CD4-positive, alpha-beta memory T cell (primary cell): Measurements from ENCODE around the gene MACROD2. TPM values are rescaled to one million over a fixed set of nuclear protein-coding genes. Genes with fewer than 3 reads are reported as not detected.
A peak's percentile ranks its signal among the peaks of the same experiment; 100 is the strongest.

Experiments
- CTCF ChIA-PET: fragments of 350-600 bp; sonication (Branson Sonifier 250); formaldehyde crosslinking; loops from one replicate; lab custom pipeline; 2021; ENCODE audit warnings: inconsistent platforms; ENCODE audit not compliant: partially characterized antibody; lab: Charles Lee
- POLR2A ChIA-PET: fragments of 350-600 bp; sonication (Branson Sonifier 250); formaldehyde crosslinking; loops from one replicate; lab custom pipeline; 2021; ENCODE audit not compliant: partially characterized antibody; lab: Charles Lee
- DNase-seq, 5 donors: peaks; one replicate each; pipeline versions ENCODE4 v3.0.0 to v3.0.0-alpha.2; 2020 to 2022; ENCODE audit warnings: mixed read lengths in 1 of 5
- H3K27ac ChIP-seq: one replicate; pipeline ENCODE4 v1.7.0; 2013; ENCODE audit warnings: low read depth, low read length
- H3K27me3 ChIP-seq: 2 replicates; pipeline ENCODE4 v1.7.0; 2013; ENCODE audit warnings: mild to moderate bottlenecking, low read length, moderate library complexity; ENCODE audit not compliant: insufficient read depth
- H3K36me3 ChIP-seq: 2 replicates; pipeline ENCODE4 v1.7.0; 2013; ENCODE audit warnings: mild to moderate bottlenecking, low read length, moderate library complexity; ENCODE audit not compliant: insufficient read depth
- H3K4me1 ChIP-seq: 2 replicates; pipeline ENCODE4 v1.7.0; 2013; ENCODE audit warnings: mild to moderate bottlenecking, low read length, moderate library complexity; ENCODE audit not compliant: insufficient read depth
- H3K4me3 ChIP-seq, 2 donors: one replicate each; pipeline ENCODE4 v1.7.0; 2013; ENCODE audit warnings: low read length in 2 of 2, mild to moderate bottlenecking in 1 of 2
- H3K9me3 ChIP-seq, 2 donors: one replicate each; pipeline ENCODE4 v1.7.0; 2013; ENCODE audit warnings: low read length in 2 of 2, control low read depth in 1 of 2; ENCODE audit not compliant: control insufficient read depth in 1 of 2
- H3K27ac Mint-ChIP-seq, 7 donors: one replicate each; pipeline ENCODE4 v1.8.0; 2020 to 2021; ENCODE audit warnings: mixed read lengths in 7 of 7, mild to moderate bottlenecking in 6 of 7, inconsistent platforms in 3 of 7, moderate library complexity in 3 of 7
- H3K27me3 Mint-ChIP-seq, 2 donors: one replicate each; pipeline ENCODE4 v1.8.0; 2020 to 2021; ENCODE audit warnings: mixed read lengths in 2 of 2
- H3K36me3 Mint-ChIP-seq, 2 donors: one replicate each; pipeline ENCODE4 v1.8.0; 2020 to 2021; ENCODE audit warnings: mixed read lengths in 2 of 2, inconsistent platforms in 1 of 2, mild to moderate bottlenecking in 1 of 2
- H3K4me1 Mint-ChIP-seq, 4 donors: one replicate each; pipeline ENCODE4 v1.8.0; 2020 to 2021; ENCODE audit warnings: mixed read lengths in 4 of 4, mild to moderate bottlenecking in 1 of 4
- H3K4me3 Mint-ChIP-seq, 8 donors: one replicate each; pipeline ENCODE4 v1.8.0; 2020 to 2021; ENCODE audit warnings: mixed read lengths in 8 of 8, mild to moderate bottlenecking in 7 of 8, moderate library complexity in 6 of 8, inconsistent platforms in 3 of 8
- H3K9me3 Mint-ChIP-seq, 8 donors: one replicate each; pipeline ENCODE4 v1.8.0; 2020 to 2021; ENCODE audit warnings: mixed read lengths in 8 of 8, mild to moderate bottlenecking in 5 of 8, inconsistent platforms in 3 of 8, moderate library complexity in 1 of 8
- intact Hi-C: fragments of 100-400 bp; cut with micrococcal nuclease; formaldehyde crosslinking; loops from one replicate; pipeline ENCODE4 v1.15.1; 2023
- polyA plus RNA-seq, 2 donors: library from polyadenylated mRNA; unstranded; fragments of 300-500 nt; fragmentation: Illumina TruSeq; gene quantifications; one replicate each; pipeline ENCODE4 v1.2.3, GENCODE V29; 2021
- total RNA-seq, 2 experiments: library from RNA; stranded (reverse); gene quantifications; one replicate each; pipeline ENCODE4 v1.2.3, GENCODE V29; 2021

The MACROD2 gene
- total and polyA plus RNA-seq, 4 experiments from 2014 or later, result not detected

- ChIA-PET POLR2A (no interaction called here), CTCF (no interaction called here)
- no peak overlapping the region for H3K27ac ChIP-seq
- no peaks in the 10 kb centered on the region for H3K9me3 ChIP-seq
- H3K4me1 ChIP-seq, result no peaks in the 10 kb centered on the region
- H3K27me3 Mint-ChIP-seq, result no peaks in the 10 kb centered on the region
- no peak overlapping the region for H3K27ac Mint-ChIP-seq
- no peaks in the 10 kb centered on the region for H3K36me3 Mint-ChIP-seq
- no peaks in the 10 kb centered on the region for H3K36me3 ChIP-seq
- no peaks in the 10 kb centered on the region for H3K27me3 ChIP-seq
- no peak for DNase-seq
- no peak overlapping the region for H3K4me3 ChIP-seq
- intact Hi-C loops, result no loop called here
- no peak overlapping the region for H3K4me3 Mint-ChIP-seq
- peaks cover 8 to 21% (median 13%) of the 10 kb centered on the region in 8 donors for H3K9me3 Mint-ChIP-seq
- no peaks in the 10 kb centered on the region for H3K4me1 Mint-ChIP-seq
Measured at GRCh38 chr20:14932040-14932439, 936.7 kb downstream of the MACROD2 start.

- ChIA-PET CTCF (no interaction called here), POLR2A (no interaction called here)
- no peak overlapping the region for H3K27ac Mint-ChIP-seq
- no peak overlapping the region for H3K4me3 Mint-ChIP-seq
- Histone ChIP-seq H3K27me3 (no peaks in the 10 kb centered on the region), H3K4me1 (no peaks in the 10 kb centered on the region), H3K4me3 (no peak overlapping the region), H3K9me3 (no peaks in the 10 kb centered on the region), H3K36me3 (no peaks in the 10 kb centered on the region), H3K27ac (no peak overlapping the region)
- peaks cover 8 to 30% (median 12%) of the 10 kb centered on the region in 8 donors for H3K9me3 Mint-ChIP-seq
- H3K4me1 Mint-ChIP-seq, result no peaks in the 10 kb centered on the region
- DNase-seq, result no peak
- H3K36me3 Mint-ChIP-seq, result no peaks in the 10 kb centered on the region
- intact Hi-C loops, result no loop called here
- H3K27me3 Mint-ChIP-seq, result no peaks in the 10 kb centered on the region
Measured at GRCh38 chr20:14935285-14935684, 940.0 kb downstream of the MACROD2 start.

GRCh38 chr20:14937021-14937420, 941.7 kb downstream of the MACROD2 start:
- no peaks in the 10 kb centered on the region for H3K4me1 Mint-ChIP-seq
- no peaks in the 10 kb centered on the region for H3K4me1 ChIP-seq
- no peak overlapping the region for H3K27ac ChIP-seq
- H3K9me3 ChIP-seq, result no peaks in the 10 kb centered on the region
- POLR2A ChIA-PET, result no interaction called here
- H3K4me3 ChIP-seq, result no peak overlapping the region
- no peaks in the 10 kb centered on the region for H3K27me3 Mint-ChIP-seq
- no peaks in the 10 kb centered on the region for H3K36me3 Mint-ChIP-seq
- no peaks in the 10 kb centered on the region for H3K27me3 ChIP-seq
- H3K36me3 ChIP-seq, result no peaks in the 10 kb centered on the region
- H3K4me3 Mint-ChIP-seq, result no peak overlapping the region
- intact Hi-C loops, result no loop called here
- peaks cover 11 to 41% (median 21%) of the 10 kb centered on the region in 8 donors for H3K9me3 Mint-ChIP-seq
- CTCF ChIA-PET, result no interaction called here
- no peak overlapping the region for H3K27ac Mint-ChIP-seq
- no peak for DNase-seq

- Mint-ChIP-seq H3K4me1 (no peaks in the 10 kb centered on the region), H3K27ac (no peak overlapping the region), H3K9me3 (peaks cover 13 to 41% (median 22%) of the 10 kb centered on the region in 8 donors), H3K4me3 (no peak overlapping the region), H3K36me3 (no peaks in the 10 kb centered on the region), H3K27me3 (no peaks in the 10 kb centered on the region)
- intact Hi-C loops, result no loop called here
- no peaks in the 10 kb centered on the region for H3K27me3 ChIP-seq
- no peaks in the 10 kb centered on the region for H3K9me3 ChIP-seq
- DNase-seq, result no peak
- H3K4me3 ChIP-seq, result no peak overlapping the region
- ChIA-PET POLR2A (no interaction called here), CTCF (no interaction called here)
- no peaks in the 10 kb centered on the region for H3K36me3 ChIP-seq
- H3K4me1 ChIP-seq, result no peaks in the 10 kb centered on the region
- no peak overlapping the region for H3K27ac ChIP-seq
Measured at GRCh38 chr20:14937846-14938245, 942.5 kb downstream of the MACROD2 start.

GRCh38 chr20:14947536-14947935, 952.2 kb downstream of the MACROD2 start:
- Mint-ChIP-seq H3K27me3 (no peaks in the 10 kb centered on the region), H3K27ac (no peak overlapping the region), H3K9me3 (peaks cover 0 to 21% (median 10%) of the 10 kb centered on the region in 8 donors), H3K4me3 (peak overlapping the region in 1 of 8 donors; percentile 45), H3K4me1 (no peaks in the 10 kb centered on the region), H3K36me3 (no peaks in the 10 kb centered on the region)
- ChIA-PET CTCF (no interaction called here), POLR2A (no interaction called here)
- H3K27ac ChIP-seq, result no peak overlapping the region
- DNase-seq, result no peak
- no peak overlapping the region for H3K4me3 ChIP-seq
- H3K9me3 ChIP-seq, result no peaks in the 10 kb centered on the region
- no peaks in the 10 kb centered on the region for H3K27me3 ChIP-seq
- H3K36me3 ChIP-seq, result no peaks in the 10 kb centered on the region
- intact Hi-C loops, result no loop called here
- H3K4me1 ChIP-seq, result no peaks in the 10 kb centered on the region

GRCh38 chr20:14947946-14948345, 952.6 kb downstream of the MACROD2 start:
- Histone ChIP-seq H3K36me3 (no peaks in the 10 kb centered on the region), H3K4me1 (no peaks in the 10 kb centered on the region), H3K9me3 (no peaks in the 10 kb centered on the region), H3K4me3 (no peak overlapping the region), H3K27me3 (no peaks in the 10 kb centered on the region), H3K27ac (no peak overlapping the region)
- no peaks in the 10 kb centered on the region for H3K4me1 Mint-ChIP-seq
- intact Hi-C loops, result no loop called here
- H3K27ac Mint-ChIP-seq, result no peak overlapping the region
- DNase-seq, result no peak
- ChIA-PET CTCF (no interaction called here), POLR2A (no interaction called here)
- no peaks in the 10 kb centered on the region for H3K36me3 Mint-ChIP-seq
- H3K9me3 Mint-ChIP-seq, result peaks cover 0 to 21% (median 9%) of the 10 kb centered on the region in 8 donors
- peak overlapping the region in 1 of 8 donors; percentile 45 for H3K4me3 Mint-ChIP-seq
- H3K27me3 Mint-ChIP-seq, result no peaks in the 10 kb centered on the region

- H3K27ac Mint-ChIP-seq, result no peak overlapping the region
Measured at GRCh38 chr20:14948416-14948815, 953.1 kb downstream of the MACROD2 start.

GRCh38 chr20:14950633-14951032, 955.3 kb downstream of the MACROD2 start:
- Mint-ChIP-seq H3K4me3 (no peak overlapping the region), H3K27ac (no peak overlapping the region), H3K9me3 (peaks cover 0 to 11% (median 6%) of the 10 kb centered on the region in 8 donors), H3K4me1 (no peaks in the 10 kb centered on the region), H3K36me3 (no peaks in the 10 kb centered on the region), H3K27me3 (no peaks in the 10 kb centered on the region)
- Histone ChIP-seq H3K4me3 (no peak overlapping the region), H3K27ac (no peak overlapping the region), H3K36me3 (no peaks in the 10 kb centered on the region), H3K9me3 (no peaks in the 10 kb centered on the region), H3K27me3 (no peaks in the 10 kb centered on the region), H3K4me1 (no peaks in the 10 kb centered on the region)
- DNase-seq, result no peak
- ChIA-PET CTCF (no interaction called here), POLR2A (no interaction called here)
- intact Hi-C loops, result no loop called here

More at GRCh38 chr20:14948416-14948815, 953.1 kb downstream of the MACROD2 start:
- Mint-ChIP-seq H3K36me3 (no peaks in the 10 kb centered on the region), H3K27me3 (no peaks in the 10 kb centered on the region), H3K9me3 (peaks cover 0 to 21% (median 9%) of the 10 kb centered on the region in 8 donors), H3K4me3 (no peak overlapping the region), H3K4me1 (no peaks in the 10 kb centered on the region)
- no peak for DNase-seq
- Histone ChIP-seq H3K27me3 (no peaks in the 10 kb centered on the region), H3K9me3 (no peaks in the 10 kb centered on the region), H3K4me3 (no peak overlapping the region), H3K36me3 (no peaks in the 10 kb centered on the region), H3K4me1 (no peaks in the 10 kb centered on the region), H3K27ac (no peak overlapping the region)
- ChIA-PET POLR2A (no interaction called here), CTCF (no interaction called here)
- intact Hi-C loops, result no loop called here
